Mammary epithelial cell (primary cell): ENCODE measurements around the gene CD4.

Experiments
- CTCF ChIP-seq, 2 donors: IDR thresholded peaks in 1 of 2; conservative IDR thresholded peaks in 1 of 2; 2 replicates each; pipeline ENCODE4 v1.5.1; 2011 to 2012; ENCODE audit warnings: inconsistent platforms in 2 of 2, low read length in 2 of 2, mild to moderate bottlenecking in 2 of 2, control low read depth in 1 of 2, low read depth in 1 of 2; ENCODE audit not compliant: insufficient read depth in 1 of 2; ENCODE audit errors: extremely low read depth in 1 of 2
- EZH2 ChIP-seq: IDR thresholded peaks from 2 replicates; pipeline ENCODE4 v1.6.1; 2012; ENCODE audit warnings: low read length, inconsistent platforms, borderline replicate concordance

- TF ChIP-seq CTCF (conservative IDR thresholded peaks at IDR 0.05 in 1 of 2, IDR thresholded peaks at IDR 0.05 in 1 of 2; ENCODE audit: extremely low read depth in 1 of 2, insufficient read depth in 1 of 2, low read depth in 1 of 2, low read length in 2 of 2) = no peak
- no peak for TF ChIP-seq EZH2
Observed at GRCh38 chr12:6816598-6816997, 27.3 kb downstream of the CD4 start.
